SKM-1 (cell line): Measurements from ENCODE around the gene NPHS2.
"Not testable (repeated sequence)": the region's sequence is repeated elsewhere in the genome, so short reads cannot be mapped to it uniquely, and the experiment has no call there.

Source experiments
- DNase-seq: peaks from one replicate; lab custom pipeline; 2025; ENCODE audit not compliant: unreplicated experiment; lab: John Stamatoyannopoulos, UW

Gene NPHS2

DNA sequence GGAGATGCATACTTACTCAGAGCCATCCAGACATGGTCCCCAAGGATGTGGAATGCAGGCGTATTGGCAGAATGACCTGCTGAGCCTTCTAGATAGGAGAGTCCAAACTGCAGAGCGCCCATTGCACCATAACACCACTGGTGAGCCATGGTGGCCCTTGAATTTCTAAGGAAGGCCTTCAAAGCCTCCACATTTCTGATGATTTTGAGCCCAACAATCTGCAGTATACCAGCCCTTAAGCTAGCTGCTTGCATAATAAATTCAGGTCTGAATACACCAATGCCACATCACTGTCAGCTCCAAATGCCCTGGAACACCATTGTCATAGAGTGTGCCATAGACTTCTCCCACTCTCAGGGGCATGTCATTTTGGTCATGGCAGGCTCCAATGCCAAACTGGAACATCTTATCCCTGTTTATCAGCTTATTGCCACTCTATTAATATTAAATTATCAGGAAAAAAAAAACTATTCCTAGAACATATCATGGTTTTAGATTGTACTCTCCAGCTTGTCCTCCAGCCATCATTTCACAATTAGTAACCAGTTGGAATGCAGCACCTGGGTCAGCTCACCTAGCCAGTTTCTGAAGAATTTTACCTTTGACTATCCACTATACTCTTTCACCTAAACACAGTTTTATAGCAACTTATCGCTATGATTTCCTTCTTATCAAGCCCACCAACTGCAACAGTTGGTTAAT lies 26.9 kb downstream of the NPHS2 start:
- no peak for DNase-seq

DNA sequence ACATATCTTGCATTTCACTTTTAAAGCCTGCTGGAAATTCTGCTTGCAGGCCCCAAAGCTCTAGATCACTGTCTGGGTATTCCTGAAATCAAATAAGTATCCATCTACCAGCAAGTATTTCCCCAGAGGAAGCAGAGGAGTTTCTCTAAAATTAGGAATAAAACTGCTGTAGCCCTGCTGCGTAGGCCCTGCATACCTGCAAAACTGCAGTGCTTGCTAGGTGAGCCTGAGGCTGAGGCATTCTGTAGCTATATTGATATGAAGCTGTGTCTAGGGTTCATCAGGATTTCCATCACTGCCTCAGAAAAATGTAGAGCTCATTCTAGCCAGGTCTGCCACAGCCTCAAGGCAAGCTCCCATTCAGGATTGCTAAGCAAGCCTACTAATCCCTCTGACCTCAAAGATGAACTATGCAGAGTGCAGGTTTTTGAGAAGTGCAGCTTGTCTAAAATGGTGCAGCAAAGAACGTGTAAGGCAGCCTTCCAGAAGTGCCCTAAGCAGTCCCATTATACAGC lies 28.7 kb downstream of the NPHS2 start:
- no peak for DNase-seq

- DNase-seq = no peak
Measured at GRCh38 chr1:179545321-179545720, 30.4 kb downstream of the NPHS2 start.

- no peak for DNase-seq
Measured at GRCh38 chr1:179541774-179542173, 34.0 kb downstream of the NPHS2 start.

- no peak for DNase-seq
Measured at GRCh38 chr1:179530352-179530751, 45.4 kb downstream of the NPHS2 start.

DNA sequence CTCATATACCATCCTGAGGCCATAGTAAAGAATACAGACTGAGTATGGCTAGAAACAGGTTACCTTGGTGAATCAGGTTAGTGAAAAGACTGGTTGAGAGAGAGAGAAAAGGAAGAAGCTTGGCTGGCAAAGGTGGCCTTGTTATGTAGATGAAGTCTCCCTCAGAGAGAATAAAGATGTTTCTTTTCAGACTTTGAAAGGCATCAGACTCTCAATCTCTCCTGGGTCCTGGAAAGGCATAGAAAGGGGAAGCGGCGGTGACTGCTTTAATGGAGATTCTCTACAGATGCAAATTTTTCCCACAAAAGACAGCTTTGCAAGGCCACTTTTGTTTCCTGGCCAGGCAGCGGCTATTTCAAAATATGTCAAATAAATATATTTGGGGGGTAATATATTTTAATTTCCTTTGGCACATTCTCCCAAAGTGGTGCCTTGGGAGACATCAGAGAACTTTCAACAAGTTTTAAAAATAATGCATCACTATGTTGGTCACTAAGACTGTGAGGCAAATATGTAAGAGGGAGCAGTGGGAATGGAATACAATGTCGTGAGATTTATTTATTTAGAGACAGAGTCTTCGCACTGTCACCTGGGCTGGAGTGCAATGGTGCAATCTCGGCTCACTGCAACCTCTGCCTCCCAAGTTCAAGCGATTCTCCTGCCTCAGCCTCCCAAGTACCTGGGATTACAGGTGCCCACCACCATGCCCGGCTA lies 46.1 kb downstream of the NPHS2 start:
- DNase-seq = no peak

GRCh38 chr1:179518544-179518943 lies 57.2 kb downstream of the NPHS2 start:
- not testable (repeated sequence) for DNase-seq

- no peak for DNase-seq
Measured at GRCh38 chr1:179516976-179517705, 58.6 kb downstream of the NPHS2 start.

GRCh38 chr1:179510038-179510437 lies 65.7 kb downstream of the NPHS2 start:
- no peak for DNase-seq

GRCh38 chr1:179509384-179509783 lies 66.4 kb downstream of the NPHS2 start:
- DNase-seq = no peak

GRCh38 chr1:179506199-179506598 lies 69.5 kb downstream of the NPHS2 start:
- DNase-seq = no peak
